NCI-H1105 (cell line): ENCODE results near the gene DBX1.
"Not testable (repeated sequence)": the region's sequence is repeated elsewhere in the genome, so short reads cannot be mapped to it uniquely, and the experiment has no call there.

Experiments used
- DNase-seq: peaks from one replicate; lab custom pipeline; 2025; lab: John Stamatoyannopoulos, UW

Gene DBX1

DNA sequence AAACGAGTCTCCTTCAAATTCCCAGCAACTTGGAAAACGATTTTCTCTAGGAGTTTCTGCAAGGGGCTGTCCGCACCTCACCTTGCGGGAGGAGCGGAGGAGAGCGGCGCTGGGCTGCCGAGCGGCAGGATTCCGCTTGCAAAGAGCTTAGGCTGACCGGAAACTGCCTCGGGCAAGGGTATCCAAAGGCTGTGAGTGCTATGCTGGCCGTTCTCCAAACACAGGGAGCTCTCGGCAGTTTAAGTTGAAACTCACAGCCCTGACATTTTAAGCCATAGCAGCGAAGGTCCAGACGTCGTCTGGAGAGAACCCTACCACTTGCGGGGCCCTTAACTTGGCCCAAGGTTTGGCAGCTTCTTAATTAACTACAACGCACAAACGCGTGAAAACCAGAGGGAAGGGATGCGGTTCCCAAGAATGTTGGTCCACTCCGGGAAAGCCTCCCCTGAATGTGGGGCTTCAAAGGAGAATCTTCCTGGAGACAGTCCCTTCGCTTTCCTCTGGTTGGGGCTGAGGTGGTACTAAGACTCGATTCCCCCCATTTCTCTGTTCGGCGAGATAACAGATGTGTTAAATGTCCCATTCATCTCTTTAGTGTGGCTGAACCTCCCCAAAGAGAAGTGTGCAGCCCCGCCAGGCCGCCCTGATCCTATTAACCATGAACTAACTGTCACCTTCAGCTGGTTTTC, 1.1 kb upstream of the DBX1 start:
- DNase-seq: no peak

DNA sequence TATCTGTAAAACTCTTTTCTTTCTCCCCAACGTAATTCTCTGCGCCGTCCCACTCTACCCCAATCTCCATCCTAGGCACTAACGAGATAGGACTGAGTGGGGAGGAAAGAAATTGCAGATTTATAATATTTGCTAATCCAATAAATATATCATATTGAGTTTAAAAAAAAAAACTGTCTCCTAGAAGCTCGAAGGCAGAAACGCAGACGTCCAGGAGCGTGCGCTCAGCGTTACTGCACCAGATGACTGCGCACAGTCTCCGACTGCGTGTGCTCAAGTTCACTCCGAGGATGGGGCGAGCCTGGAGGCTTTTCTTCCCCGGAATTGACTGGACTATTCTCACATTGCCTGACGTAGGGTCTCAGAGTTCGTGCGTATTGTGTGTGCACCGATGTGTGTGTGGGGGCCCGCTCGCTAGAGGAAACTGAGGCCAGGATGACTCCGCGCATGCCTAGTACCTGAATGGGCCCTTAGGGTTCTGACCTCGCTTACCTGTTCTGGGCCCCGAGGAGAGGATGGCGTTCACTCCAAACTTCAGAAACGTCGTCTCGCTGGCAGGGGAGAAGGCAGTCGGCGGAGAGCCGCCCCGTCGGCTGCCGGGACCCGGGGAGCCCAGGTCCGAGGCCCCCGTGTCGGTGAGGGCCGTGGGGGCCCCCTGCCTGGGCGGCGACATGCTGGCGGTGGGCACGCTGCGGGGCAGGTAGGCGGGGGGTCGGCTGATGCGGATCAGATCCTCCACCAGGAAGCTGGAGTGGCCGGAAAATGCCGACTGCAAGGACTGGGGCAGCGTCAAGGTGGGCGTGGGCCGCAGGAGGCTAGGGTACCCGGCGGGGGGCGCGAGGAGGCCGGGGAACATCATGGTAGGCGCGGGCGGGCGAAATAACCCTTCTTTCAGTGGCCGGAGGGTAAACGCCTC, 551 bp downstream of the DBX1 start:
- DNase-seq: no peak

DNA sequence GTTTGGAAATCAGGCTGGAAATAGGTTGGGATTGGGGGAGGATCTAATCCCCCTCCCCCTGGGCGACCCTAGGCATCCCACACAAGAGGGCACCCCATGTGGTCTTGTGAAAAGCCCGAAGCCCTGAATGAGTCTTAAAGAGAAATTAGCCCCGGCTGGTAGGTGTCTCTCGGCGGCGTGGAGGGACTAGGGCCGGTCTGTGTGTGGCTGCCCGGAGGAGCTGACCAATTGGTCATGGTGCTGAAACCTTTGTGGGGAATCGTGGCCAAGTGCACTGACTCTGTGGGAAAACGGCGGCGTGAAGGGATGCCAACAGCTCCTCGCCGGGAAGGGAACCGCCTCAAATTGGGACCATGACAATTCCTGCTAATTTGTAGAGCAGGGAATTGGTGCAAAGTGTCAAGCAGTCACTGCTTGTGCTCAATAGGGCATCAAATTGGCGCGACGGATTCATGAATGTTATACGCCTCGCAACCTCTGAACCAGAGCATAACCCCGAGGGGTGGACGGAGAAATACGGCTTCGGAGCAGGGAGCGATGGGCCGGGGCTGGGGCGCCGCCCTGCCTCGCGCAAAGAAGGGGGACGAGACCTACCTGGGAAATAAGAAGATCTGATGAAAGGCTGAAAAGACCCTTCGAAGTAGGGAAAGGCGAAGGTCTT, 1.5 kb downstream of the DBX1 start:
- DNase-seq: no peak

DNA sequence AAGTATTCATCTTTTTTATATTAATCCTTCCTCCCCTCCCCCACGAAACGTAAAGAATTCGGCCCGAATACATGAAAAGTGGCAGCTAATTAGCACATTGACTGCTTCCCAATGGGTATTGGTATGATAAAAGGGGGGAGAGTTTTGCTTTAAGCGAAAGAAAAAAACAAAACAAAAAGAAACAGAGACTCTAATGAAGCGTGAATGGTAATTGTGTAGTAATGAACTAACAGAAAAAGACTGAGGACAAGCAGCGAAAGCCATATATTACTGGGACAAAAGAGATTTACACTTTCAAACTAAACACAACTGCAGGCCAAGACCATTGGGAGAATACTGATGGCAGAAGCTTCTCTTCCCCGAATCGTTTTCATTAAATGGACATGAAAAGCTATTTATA, 2.5 kb downstream of the DBX1 start:
- no peak for DNase-seq

DNA sequence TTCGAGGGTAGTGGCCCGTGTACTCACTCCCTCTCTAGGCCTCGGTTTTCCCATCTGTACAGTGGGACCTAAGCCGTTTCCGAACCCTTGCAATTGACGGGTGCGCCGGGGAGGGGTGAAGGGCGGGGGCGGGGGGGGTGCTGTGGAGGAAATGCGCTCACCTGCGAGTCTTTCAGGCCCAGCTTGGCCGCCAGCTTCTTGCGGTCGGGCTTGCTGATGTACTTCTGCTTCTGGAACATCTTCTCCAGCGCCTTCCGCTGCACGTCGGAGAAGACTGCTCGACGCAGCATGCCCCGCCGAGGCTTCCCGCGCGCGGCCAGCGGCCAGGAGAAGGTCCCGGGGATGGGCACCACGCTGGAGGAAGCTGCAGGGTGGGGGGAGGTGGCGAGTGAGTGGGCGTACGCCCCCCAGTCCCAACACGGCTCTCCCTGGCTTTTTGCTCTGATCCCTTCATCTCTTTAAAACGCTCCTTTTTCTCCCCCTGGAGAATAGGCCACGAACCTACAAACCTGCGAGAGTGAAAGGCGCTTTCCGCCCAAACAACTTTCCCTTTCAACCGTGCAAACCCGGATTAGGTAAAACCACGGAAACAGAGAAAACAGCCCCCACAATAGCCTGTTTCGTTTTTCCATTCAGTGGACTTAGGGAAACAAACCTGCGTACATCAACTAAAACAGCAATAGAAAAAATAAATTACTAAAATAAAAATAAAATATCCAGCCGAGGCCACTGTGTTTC, 3.2 kb downstream of the DBX1 start:
- peak; percentile 48 for DNase-seq

DNA sequence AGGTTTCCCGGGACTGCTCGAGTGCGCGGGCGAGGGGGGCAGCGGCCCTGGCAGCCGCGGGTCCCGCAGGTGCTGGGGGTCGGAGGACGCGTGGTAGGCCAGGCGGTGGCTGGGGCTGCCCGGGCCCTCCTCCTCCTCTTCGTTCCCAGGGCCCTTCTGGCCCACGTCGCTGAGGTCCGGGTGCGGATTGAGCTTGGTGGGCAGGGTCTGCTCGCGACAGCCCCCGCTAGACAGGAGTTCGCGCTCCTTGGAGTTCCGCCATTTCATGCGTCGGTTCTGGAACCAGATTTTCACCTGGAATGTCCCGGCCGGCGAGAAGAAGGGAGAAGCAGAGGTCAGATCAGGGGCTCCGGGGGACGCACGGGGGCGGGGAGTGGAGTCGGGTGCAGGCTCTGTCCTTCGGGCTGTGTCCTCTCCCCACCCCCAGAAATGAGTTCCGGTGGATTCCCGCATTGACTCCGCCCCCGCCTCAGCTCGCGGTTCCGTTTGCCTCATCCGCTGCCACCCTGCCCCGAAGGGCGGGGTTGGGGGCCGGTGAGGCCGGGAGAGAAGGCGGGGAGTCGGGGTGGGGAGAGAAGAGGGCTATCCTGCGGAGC, 3.9 kb downstream of the DBX1 start:
- DNase-seq: peak; percentile 82

DNA sequence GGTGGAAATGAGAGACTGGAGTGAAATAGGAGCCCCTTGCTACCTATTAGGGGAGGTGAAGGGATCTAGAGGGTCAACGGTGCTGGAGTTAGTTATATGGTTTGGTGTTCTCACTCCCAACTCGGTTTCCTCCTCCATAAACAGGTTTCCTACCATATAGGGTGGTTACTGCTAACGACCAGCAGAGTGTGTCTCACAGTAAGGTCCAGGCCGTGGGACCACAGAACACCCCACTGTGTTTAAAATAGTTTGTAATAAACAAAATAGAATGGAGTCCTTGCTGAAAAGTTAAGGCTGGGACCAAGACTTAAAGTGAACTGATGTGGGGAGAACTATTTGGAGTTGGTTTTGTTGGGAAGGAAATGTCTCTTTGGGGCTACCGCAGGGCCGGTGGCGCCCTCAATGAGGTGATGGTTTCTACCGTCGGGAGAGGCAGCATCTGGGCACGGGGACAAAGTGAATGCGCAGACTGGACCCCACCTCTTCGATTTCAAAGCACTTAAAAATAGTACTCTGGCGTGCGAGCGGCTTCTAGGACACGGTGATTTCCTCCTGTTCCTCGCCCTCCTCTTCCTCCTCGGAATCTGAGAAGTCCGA, 4.5 kb downstream of the DBX1 start:
- no peak for DNase-seq

DNA sequence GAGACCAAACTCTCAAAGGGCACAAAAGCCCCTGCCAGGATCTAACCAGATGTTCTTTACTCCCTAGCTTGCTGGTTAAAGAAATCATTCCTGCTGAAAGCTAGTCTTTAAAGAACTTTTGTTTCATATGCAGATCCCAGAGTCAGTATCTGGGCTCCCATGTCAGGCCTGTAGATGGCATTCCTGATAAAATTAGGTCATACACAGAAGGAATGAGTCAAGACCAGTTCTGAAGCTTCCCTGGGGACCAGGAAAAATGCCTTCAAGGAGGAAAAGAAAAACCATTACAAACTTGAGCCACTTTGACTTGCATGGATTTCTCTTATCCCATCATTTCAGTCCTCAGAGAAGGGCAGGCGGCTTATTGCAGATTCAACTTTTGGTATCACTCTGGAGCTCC, 5.9 kb downstream of the DBX1 start:
- no peak for DNase-seq

DNA sequence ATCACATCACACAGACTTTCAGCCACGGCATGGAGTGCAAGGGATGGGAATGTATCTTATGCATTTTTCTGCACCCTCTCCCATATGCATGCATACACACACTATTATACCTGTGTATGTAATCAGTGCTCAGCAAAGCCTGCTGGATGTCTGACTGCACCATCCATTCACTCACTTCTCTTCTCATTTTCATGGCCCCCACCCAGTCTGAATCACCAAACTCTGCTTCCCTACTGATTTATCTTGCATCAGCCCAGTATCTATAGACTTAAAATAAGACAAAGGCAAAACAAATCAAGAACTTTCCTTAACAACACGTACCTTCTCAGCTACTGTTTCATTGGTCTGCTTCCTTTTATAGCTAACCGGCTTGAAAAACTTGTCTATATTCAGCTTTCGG, 21.6 kb downstream of the DBX1 start:
- DNase-seq: no peak

DNA sequence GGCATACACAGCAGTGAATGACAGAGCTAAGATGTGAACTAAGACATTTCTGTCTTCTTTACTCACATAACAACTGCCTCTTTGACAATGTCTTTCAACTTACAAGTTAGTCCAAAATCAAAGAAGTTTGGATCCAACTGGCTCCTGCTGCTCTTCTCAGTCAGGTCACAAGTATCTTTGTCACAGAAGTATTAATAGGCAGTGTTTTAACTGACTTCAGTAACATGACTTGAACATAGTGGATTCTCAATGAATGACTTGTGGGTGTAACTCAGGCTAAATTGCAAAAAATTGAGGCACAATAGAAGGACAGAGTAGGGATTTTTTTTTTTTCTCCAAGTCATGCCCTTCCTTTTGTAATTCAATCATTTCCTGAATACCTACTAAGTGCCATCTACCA, 22.6 kb downstream of the DBX1 start:
- no peak for DNase-seq

DNA sequence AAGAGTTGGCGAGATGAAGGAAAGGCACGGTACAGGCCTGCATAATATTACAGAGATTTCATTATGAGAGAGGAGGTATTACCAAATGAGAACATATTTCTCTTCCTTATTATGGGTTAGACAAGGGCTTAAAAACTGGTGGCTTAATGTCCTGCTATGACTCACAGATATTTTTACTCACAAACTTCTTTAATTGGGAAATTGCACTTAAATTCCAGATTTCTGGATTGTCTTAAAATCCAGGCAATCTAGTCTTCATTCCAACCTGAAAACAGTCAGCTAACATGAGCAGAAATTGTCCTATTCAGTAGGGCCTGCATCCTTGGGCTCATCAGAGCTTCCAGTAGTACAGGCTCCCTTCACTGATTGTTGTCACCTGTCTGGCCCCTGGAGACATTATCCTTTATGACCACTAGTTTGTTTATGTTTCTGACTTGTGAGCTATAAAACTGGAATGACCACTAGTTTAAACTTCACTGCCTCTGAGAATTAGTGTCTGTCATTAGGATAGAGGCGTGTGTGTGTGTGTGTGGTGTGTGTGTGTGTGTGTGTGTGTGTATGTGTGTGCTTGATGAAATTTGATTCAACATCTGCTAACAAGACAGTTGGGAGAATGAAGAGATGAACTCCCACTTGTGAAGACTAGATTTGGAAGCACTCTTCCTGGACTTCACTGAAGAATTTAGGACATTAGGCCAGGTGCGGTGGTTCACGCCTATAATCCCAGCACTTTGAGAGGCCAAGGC, 25.1 kb downstream of the DBX1 start:
- DNase-seq: no peak

DNA sequence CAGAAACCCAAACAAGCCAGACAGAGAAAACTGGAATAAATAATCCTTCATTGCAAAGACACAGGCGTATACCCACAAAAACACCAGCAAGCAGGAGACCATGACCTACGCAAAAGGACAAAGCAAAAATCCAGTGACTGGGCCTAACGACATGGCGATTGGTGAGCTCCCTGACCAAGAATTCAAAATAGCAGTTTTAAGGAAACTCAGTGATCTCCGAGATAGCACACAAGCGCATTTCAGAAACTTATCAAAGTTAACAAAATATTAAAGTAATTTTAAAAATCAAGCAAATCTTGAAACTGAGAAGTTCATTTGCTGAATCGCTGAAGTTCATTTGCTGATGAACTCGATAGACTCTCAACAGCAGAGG, 27.6 kb downstream of the DBX1 start:
- DNase-seq: no peak

DNA sequence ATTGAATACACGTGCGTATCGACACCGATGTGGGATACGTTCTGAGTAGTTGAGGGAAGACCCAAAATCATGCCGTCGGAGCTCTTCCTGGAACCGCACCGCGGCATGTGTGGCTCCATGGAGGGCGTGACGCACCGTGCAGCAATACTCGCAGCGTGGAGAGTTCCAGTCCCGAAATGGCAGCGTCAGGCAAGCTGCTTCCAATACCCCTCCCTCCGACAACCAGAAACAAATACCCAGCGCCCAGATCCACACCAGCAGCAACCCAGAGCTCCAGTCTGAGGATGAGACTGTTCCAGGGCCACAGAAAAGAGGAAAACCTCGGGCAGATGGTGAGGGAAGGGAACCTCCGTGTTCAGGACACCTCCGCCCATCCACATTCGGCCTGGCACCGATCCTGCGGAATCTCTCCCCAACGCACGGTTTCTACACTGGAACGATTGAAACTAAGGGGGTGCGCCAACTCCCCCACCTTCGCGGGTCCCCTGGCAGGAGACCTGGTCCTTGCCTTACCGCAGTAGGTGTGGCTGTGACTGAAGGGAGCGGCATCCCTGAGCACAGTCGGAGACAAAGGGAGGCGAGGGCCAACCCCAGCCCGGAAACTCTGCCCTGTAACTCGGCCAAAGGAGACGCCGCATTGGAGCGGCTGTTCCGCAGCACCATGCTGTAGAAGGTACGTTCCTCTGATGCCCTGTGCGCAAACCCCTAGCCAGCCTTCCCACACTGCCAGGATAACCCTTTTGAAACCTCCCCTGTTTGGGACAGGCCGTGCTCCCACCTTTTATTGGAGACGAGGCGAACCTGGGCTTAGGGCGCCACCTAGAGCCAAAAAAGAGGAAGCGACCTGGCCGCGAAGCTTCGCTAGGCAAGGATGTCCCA, 28.2 kb downstream of the DBX1 start:
- no peak for DNase-seq

DNA sequence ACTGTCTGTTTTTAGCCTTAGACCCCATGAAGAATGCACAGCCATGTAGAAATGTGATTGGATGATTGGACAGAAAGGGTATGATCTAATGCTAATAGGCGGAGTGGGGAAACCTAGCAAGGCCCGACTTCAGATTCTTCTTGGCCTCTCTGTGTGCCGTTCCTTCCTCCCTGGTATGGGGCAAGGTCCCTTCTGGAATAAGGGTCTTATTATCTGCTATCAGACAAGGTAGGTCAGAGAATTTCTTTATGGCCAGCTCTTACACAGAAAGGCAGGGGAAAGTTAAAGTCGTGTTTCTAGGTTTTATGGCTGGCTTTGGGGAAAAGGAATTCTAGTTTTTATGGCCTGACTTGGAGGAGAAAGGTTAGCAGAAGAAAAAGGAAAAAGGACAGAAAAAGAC, 30.6 kb downstream of the DBX1 start:
- no peak for DNase-seq

DNA sequence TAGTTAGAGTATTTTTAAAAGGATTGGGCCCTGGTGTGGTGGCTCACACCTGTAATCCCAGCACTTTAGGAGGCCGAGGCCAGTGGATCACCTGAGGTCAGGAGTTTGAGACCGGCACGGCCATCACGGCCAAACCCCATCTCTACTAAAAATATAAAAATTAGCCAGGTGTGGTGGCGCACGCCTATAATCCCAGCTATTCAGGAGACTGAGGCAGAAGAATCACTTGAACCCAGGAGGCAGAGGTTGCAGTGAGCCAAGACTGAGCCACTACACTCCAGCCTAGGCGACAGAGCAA, 31.8 kb downstream of the DBX1 start:
- DNase-seq: not testable (repeated sequence)

DNA sequence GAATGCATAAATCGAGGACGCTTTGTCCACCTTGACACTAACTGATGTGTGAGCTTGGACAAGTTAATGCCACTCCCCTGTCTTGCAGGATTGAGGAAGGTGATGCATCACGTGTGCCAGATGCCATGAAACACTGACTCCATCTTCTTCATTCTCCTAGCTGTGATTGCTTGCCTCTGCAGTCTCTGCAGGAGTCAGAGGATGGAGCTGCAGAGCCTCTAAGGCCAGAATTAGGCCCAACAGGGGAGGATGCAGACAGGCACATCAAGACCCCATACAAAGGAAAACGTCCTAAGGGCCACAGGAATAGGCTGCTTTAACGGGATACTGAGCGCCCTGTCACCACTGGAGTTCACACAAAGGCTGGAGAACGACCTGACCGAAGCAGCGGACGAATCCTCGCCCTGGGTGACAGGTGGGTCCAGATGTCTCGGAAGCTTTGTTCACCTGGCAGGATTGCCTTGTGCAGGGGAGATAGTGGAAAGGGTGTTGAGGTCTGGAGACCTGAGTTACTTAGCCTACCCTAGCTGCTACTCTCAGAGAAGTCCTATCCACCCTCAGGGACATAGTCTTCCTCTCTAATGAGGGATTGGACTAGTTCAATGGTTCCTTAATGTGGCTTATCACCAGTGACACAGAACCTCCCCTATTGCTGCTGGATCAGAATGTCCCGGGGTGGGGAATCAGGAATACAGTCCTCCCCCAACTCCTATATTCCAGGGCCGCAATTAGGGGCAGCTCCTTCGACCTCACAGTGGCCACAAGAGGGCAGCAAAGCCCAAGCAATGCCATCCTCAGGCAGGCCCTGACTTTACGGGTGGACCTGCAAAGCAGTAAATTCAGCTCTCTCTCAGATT, 32.4 kb downstream of the DBX1 start:
- DNase-seq: peak; percentile 63

DNA sequence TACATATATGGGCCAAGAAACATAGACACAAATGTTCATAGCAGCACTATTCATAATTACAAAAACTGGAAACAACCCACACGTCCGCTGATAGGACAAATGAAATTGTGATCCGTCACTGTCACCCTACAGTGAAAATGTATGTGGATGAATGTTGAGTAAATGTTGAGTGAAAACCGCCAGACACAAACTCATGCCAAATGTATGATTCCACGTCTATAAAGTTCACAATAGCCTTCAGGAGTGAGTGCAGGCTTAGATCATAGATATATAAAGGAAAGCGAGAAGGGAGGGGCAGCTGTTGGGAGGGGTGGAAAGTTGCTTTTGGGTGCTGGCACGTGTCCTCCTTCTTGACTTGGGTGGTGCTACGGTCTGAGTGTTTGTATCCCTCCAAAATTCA, 33.6 kb downstream of the DBX1 start:
- DNase-seq: no peak

DNA sequence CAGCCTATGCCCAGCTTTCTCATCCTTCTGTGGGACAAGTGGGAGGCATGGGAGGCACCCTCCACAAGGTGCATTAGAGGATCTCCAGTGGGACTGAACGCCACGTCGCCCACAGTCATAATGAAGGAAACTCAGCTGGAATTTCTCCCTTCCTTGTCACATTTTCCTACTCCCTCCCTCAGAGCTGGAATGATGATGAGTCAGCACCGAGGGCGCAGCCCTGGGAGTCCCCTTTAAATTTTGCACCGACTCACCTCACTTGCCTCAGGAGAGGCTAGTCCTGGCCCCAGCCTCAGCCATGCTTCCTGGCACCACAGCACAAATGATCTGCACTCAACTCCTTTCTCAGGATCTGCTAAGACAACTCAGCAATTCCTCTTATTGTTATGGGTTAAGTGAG, 34.3 kb downstream of the DBX1 start:
- DNase-seq: no peak

DNA sequence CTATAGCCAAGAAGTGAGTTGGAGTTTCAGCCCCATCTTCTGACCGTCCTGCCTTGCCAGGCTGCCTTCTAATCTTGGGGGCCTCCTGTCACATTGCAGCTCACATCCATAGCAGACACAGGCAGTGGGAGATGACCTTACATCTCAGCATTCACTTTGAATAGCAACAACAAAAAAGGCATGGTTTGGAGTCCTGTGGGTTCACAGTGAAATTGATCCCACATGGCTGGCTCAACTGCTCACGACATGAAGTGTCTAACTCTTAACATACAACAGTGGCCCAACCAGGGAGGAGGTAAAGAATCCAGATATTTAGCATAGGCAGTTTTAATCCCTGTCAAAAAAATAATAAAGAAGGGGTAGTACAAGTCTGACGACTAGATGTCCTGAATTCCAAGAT, 38.1 kb downstream of the DBX1 start:
- no peak for DNase-seq
